ENCODE data around the gene CPLX1.

- TF ChIP-seq CTCF (IDR thresholded peaks at IDR 0.05): peak in 1 of 6 experiments; percentile 4
- no peak for TF ChIP-seq POLR2A (IDR thresholded peaks at IDR 0.05)
Measured at GRCh38 chr4:828641-829271, 2.8 kb upstream of the CPLX1 start.
